Hematopoietic multipotent progenitor cell treated with erythropoietin and hydrocortisone succinate and interleukin-3 and kit ligand, for 17 days (in vitro differentiated cells): ENCODE data around the gene RIPOR1.

Source experiments
- DNase-seq: peaks from one replicate; pipeline ENCODE4 v3.0.0-alpha.2; 2015; ENCODE audit warnings: low spot score

RIPOR1 gene

GRCh38 chr16:67555795-67556212, 27.2 kb downstream of the RIPOR1 start:
- no peak for DNase-seq

GRCh38 chr16:67558859-67559258, 30.2 kb downstream of the RIPOR1 start:
- no peak for DNase-seq

- peak; percentile 21 for DNase-seq
Observed at GRCh38 chr16:67560827-67561342, 32.3 kb downstream of the RIPOR1 start.

GRCh38 chr16:67561501-67561823, 32.8 kb downstream of the RIPOR1 start:
- DNase-seq = no peak

- peak; percentile 97 for DNase-seq
Observed at GRCh38 chr16:67561824-67562525, 33.3 kb downstream of the RIPOR1 start.

GRCh38 chr16:67562526-67562917, 33.9 kb downstream of the RIPOR1 start, which contains the start of gene CTCF:
TSS of gene CTCF (plus strand) at chr16:67562526. CDS start at chr16:67610833, 48,307 bp downstream.
- peak; percentile 92 for DNase-seq

- no peak for DNase-seq
Observed at GRCh38 chr16:67562918-67563707, 34.5 kb downstream of the RIPOR1 start.

- peak; percentile 60 for DNase-seq
Observed at GRCh38 chr16:67563708-67564468, 35.3 kb downstream of the RIPOR1 start.

GRCh38 chr16:67565470-67566100, 37.0 kb downstream of the RIPOR1 start:
- DNase-seq = no peak

- no peak for DNase-seq
Observed at GRCh38 chr16:67571464-67571863, 42.8 kb downstream of the RIPOR1 start.

- no peak for DNase-seq
Observed at GRCh38 chr16:67571981-67572431, 43.4 kb downstream of the RIPOR1 start.

GRCh38 chr16:67579686-67580085, 51.1 kb downstream of the RIPOR1 start:
- peak; percentile 18 for DNase-seq

- DNase-seq = no peak
Observed at GRCh38 chr16:67580202-67580601, 51.6 kb downstream of the RIPOR1 start.

- DNase-seq = no peak
Observed at GRCh38 chr16:67593288-67593687, 64.7 kb downstream of the RIPOR1 start.

GRCh38 chr16:67593701-67594100, 65.1 kb downstream of the RIPOR1 start:
- no peak for DNase-seq

- no peak for DNase-seq
Observed at GRCh38 chr16:67594256-67594915, 65.8 kb downstream of the RIPOR1 start.

GRCh38 chr16:67594956-67595355, 66.3 kb downstream of the RIPOR1 start:
- no peak for DNase-seq
